ENCODE data around the gene LIPJ. TPM values are rescaled to one million over a fixed set of nuclear protein-coding genes. Genes with fewer than 3 reads are reported as not detected.

The LIPJ gene
- total RNA-seq, 1 donor from 2014 or later, result 0.12 TPM

DNA sequence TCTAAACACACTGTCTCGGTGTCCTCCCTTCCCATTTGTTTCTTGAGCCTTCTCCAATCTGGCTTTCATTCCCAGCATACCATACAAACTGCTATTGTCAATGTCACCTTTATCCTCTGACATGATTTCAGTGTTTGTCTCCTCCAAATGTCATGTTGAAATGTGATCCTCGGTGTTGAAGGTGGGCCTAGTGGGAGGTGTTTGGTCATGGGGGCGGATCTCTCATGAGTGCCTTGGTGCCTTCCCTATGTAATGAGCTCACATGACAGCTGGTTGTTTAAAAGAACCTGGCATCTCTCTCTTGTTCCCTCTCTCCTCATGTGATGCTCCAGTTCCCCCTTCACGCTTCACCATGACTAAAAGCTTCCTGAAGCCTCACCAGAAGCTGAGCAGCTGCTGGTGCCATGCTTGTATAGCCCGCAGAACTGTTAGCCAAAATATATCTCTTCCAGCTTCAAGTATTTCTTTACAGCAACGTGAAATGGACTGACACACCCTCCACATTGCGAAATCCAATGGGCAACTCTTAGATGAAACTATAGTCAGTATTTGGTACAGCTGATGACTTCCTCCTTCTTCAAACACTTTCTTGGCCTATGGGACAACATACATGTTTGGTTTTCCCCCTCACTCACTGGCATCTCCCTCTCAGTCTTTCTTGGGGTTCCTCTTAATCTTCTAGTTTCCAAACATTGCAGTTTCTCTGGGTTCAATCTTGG, 31.2 kb upstream of the LIPJ start:
- TF ChIP-seq, protein P1, sequence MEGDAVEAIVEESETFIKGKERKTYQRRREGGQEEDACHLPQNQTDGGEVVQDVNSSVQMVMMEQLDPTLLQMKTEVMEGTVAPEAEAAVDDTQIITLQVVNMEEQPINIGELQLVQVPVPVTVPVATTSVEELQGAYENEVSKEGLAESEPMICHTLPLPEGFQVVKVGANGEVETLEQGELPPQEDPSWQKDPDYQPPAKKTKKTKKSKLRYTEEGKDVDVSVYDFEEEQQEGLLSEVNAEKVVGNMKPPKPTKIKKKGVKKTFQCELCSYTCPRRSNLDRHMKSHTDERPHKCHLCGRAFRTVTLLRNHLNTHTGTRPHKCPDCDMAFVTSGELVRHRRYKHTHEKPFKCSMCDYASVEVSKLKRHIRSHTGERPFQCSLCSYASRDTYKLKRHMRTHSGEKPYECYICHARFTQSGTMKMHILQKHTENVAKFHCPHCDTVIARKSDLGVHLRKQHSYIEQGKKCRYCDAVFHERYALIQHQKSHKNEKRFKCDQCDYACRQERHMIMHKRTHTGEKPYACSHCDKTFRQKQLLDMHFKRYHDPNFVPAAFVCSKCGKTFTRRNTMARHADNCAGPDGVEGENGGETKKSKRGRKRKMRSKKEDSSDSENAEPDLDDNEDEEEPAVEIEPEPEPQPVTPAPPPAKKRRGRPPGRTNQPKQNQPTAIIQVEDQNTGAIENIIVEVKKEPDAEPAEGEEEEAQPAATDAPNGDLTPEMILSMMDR (conservative IDR thresholded peaks at IDR 0.05), result no peak
- Mint-ChIP-seq H3K27ac (no peak overlapping the region), H3K9me3 (peaks cover 7% of the 10 kb centered on the region), H3K36me3 (no peaks in the 10 kb centered on the region), H3K27me3 (no peaks in the 10 kb centered on the region), H3K4me1 (ENCODE audit: unreplicated experiment) (peaks cover 10% of the 10 kb centered on the region), H3K4me3 (no peak overlapping the region)
- no peak for DNase-seq (ENCODE audit: extremely low spot score, unreplicated experiment)

DNA sequence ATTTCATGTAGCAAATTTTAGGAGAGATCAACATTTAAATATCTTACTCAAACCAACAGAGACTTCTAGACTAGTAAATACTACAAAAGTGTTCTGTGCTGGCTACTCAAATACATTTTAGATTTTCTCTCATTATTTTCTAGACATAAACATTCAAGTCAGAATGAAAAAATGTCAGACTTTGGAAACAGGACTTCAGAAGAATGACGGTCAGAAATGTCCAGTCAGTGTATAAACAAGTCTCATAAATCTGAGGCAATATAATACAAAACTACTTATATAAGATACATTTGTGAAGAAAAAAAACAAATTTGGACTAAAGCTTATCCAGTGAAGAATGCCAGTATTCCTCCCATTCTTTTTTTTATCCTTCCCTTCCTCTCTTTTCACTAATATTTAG, 29.3 kb upstream of the LIPJ start:
- H3K9me3 Mint-ChIP-seq, result peaks cover 7% of the 10 kb centered on the region
- H3K4me3 Mint-ChIP-seq, result no peak overlapping the region
- no peak overlapping the region for H3K27ac Mint-ChIP-seq
- peaks cover 6% of the 10 kb centered on the region for H3K4me1 Mint-ChIP-seq (ENCODE audit: unreplicated experiment)
- TF ChIP-seq, protein P1 (conservative IDR thresholded peaks at IDR 0.05), result no peak
- H3K36me3 Mint-ChIP-seq, result no peaks in the 10 kb centered on the region
- no peak for DNase-seq (ENCODE audit: extremely low spot score, unreplicated experiment)
- no peaks in the 10 kb centered on the region for H3K27me3 Mint-ChIP-seq

DNA sequence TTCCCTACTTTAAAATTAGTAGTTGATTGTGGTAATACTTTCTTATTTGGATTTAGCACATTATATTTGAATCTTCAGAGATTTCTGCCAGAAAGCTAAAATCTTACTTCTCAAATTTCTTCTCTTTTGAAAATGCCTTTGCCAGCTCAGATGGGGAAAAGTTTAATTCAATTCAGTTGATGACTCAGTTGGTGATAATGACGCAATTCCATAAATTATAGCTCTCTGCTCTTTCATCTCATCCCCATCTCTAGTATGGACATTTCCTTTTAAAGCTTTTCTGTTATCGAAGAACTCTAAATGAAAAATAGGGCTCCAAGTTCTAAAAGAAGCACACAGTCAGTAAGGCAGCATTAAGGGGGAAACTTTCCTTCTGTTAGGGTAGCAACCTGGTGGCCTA, 28.9 kb upstream of the LIPJ start:
- no peak overlapping the region for H3K4me3 Mint-ChIP-seq
- H3K27ac Mint-ChIP-seq, result no peak overlapping the region
- H3K9me3 Mint-ChIP-seq, result peaks cover 7% of the 10 kb centered on the region
- no peaks in the 10 kb centered on the region for H3K27me3 Mint-ChIP-seq
- TF ChIP-seq, protein P1 (conservative IDR thresholded peaks at IDR 0.05), result no peak
- H3K36me3 Mint-ChIP-seq, result no peaks in the 10 kb centered on the region
- DNase-seq (ENCODE audit: extremely low spot score, unreplicated experiment), result no peak
- H3K4me1 Mint-ChIP-seq (ENCODE audit: unreplicated experiment), result peaks cover 6% of the 10 kb centered on the region

DNA sequence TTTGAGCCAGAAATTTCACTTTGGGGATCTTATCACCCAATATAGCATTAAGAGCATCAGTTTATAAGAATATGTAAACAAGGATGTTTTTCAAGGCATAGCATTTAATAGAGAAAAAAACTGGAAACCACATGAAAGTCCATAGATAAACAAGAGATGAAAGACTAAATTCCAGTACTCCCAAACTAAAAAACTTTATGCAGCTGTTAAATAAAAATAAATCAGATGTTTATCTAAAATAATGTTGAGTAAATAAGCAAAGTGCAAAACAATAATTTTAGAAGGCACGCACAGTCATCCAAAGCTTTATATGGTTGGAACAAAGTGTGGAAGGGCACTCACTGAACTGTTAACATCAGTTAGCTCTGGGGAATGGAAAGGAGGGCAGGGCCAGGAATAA, 24.4 kb upstream of the LIPJ start:
- H3K27ac Mint-ChIP-seq, result no peak overlapping the region
- no peaks in the 10 kb centered on the region for H3K9me3 Mint-ChIP-seq
- DNase-seq (ENCODE audit: extremely low spot score, unreplicated experiment), result no peak
- peaks cover 3% of the 10 kb centered on the region for H3K27me3 Mint-ChIP-seq
- no peaks in the 10 kb centered on the region for H3K36me3 Mint-ChIP-seq
- TF ChIP-seq, protein P1 (conservative IDR thresholded peaks at IDR 0.05), result no peak
- H3K4me1 Mint-ChIP-seq (ENCODE audit: unreplicated experiment), result peaks cover 4% of the 10 kb centered on the region
- H3K4me3 Mint-ChIP-seq, result no peak overlapping the region

DNA sequence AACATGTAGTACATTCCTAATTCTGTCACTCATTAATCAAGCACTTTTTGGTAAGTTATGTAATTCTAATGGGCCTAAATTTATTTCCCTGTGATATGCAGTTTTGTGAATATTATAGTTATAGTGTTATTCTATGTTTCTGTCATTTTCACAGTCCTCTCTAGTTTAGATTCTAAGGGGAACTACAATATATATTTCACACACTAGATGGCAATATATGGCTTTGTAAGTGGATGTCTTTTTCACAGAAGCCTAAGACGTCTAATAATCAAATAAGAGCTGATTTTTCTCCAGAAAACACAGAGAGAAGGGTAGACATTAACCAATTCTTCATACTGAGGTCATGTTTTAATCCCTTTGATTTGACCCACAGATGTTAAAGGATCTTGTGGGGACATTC, 21.5 kb upstream of the LIPJ start:
- H3K27ac Mint-ChIP-seq, result no peak overlapping the region
- H3K9me3 Mint-ChIP-seq, result no peaks in the 10 kb centered on the region
- DNase-seq (ENCODE audit: extremely low spot score, unreplicated experiment), result no peak
- TF ChIP-seq, protein P1 (conservative IDR thresholded peaks at IDR 0.05), result peak; percentile 73
- H3K4me3 Mint-ChIP-seq, result no peak overlapping the region
- H3K27me3 Mint-ChIP-seq, result peaks cover 3% of the 10 kb centered on the region
- no peaks in the 10 kb centered on the region for H3K36me3 Mint-ChIP-seq
- H3K4me1 Mint-ChIP-seq (ENCODE audit: unreplicated experiment), result peaks cover 4% of the 10 kb centered on the region

Data from type B pancreatic cell (in vitro differentiated cells).